Right lobe of liver (tissue), 6 donors: ENCODE measurements around the gene SPATA6L. TPM values are rescaled to one million over a fixed set of nuclear protein-coding genes. Genes with fewer than 3 reads are reported as not detected.
"Not testable (repeated sequence)": the region's sequence is repeated elsewhere in the genome, so short reads cannot be mapped to it uniquely, and the experiment has no call there.

Source experiments
- ATAC-seq, 4 donors: fragments of 200-7000 bp; cut with Tn5 transposase; one replicate each; pipeline ENCODE4 v1.9.1; 2020; ENCODE audit warnings: mild to moderate bottlenecking in 4 of 4, moderate library complexity in 4 of 4
- DNase-seq, 3 donors: peaks; one replicate each; pipeline ENCODE4 v3.0.0-alpha.2; 2020
- H3K27ac ChIP-seq, 3 donors: fragments of 200-600 bp; one replicate each; pipeline ENCODE4 v1.8.0; 2022
- H3K27me3 ChIP-seq, 2 donors: fragments of 200-600 bp; one replicate each; pipeline ENCODE4 v1.8.0; 2022
- H3K36me3 ChIP-seq, 4 donors: fragments of 200-600 bp; sonication (generic) in 1 of 4; one replicate each; pipeline versions ENCODE4 v1.5.1 to v1.8.0; 2017 to 2022; ENCODE audit warnings: control low read depth in 1 of 4
- H3K4me1 ChIP-seq, 4 donors: fragments of 200-600 bp; sonication (generic) in 1 of 4; one replicate each; pipeline versions ENCODE4 v1.5.1 to v1.8.0; 2017 to 2022; ENCODE audit warnings: control low read depth in 1 of 4
- H3K4me3 ChIP-seq, 3 donors: fragments of 200-600 bp; one replicate each; pipeline ENCODE4 v1.8.0; 2022
- H3K9me3 ChIP-seq, 4 donors: fragments of 200-600 bp; sonication (generic) in 1 of 4; one replicate each; pipeline versions ENCODE4 v1.5.1 to v1.8.0; 2017 to 2022; ENCODE audit warnings: control low read depth in 1 of 4
- CTCF ChIP-seq, 4 donors: fragments of 200-600 bp in 3 of 4; fragments of 450-650 bp in 1 of 4; IDR thresholded peaks; one replicate each; pipeline versions ENCODE4 v1.5.1 to v1.8.0; 2016 to 2022; ENCODE audit warnings: antibody characterized with exemption in 4 of 4, mild to moderate bottlenecking in 2 of 4
- POLR2A ChIP-seq: fragments of 450-650 bp; IDR thresholded peaks from one replicate; pipeline ENCODE4 v1.6.1; 2017; ENCODE audit warnings: antibody characterized with exemption, mild to moderate bottlenecking
- WGBS: methylation state at CpG from one replicate; pipeline ENCODE4 v1.1.6; 2018; ENCODE audit warnings: low coverage, low lambda C conversion rate; ENCODE audit not compliant: insufficient coverage; ENCODE audit errors: missing lambda C conversion rate; 5-methylcytosine and 5-hydroxymethylcytosine counted together
- intact Hi-C, 2 donors: fragments of 100-400 bp; cut with DNase I; formaldehyde crosslinking; loops; one replicate each; pipeline versions ENCODE4 v1.11.2 to v1.14.1; 2022
- total RNA-seq, 6 experiments: library from RNA; depleted of rRNA in 2 of 6; stranded (reverse); fragments of >200 nt in 2 of 6; fragmentation: NEBNext Ultra II Directional in 3 of 6; extraction: Animal tissue kit (Norgen Biotek cat#: 25700) in 3 of 6; gene quantifications; one replicate each; pipeline versions ENCODE4 v1.1.0 to v1.2.4, GENCODE V29; 2016 to 2023
- donor health status: DM: no; HTN: yes; CAD: no.
- donor health status: DM: no; HTN: no; CAD: no.
- donor health status: DM: no; HTN: no; CAD: no.
- donor health status: DM: no; HTN: yes; CAD: no.
- donor health status: DM: no; HTN: yes; CAD: no.

Gene SPATA6L
- total RNA-seq, 6 experiments from 2014 or later = 3.7 to 18.8 (median 5.0) TPM

GRCh38 chr9:4657426-4658159 is 8.7 kb downstream of the SPATA6L start:
- peak; percentile 63 to 76 (median 70) for ATAC-seq
- 63% methylated on average over 4 of the region's 4 CpGs for WGBS
- no peaks in the 10 kb centered on the region for H3K9me3 ChIP-seq
- DNase-seq = peak in 2 of 3 donors; percentile 34 to 56
- H3K4me3 ChIP-seq = no peak overlapping the region
- no peak for TF ChIP-seq POLR2A
- TF ChIP-seq CTCF (IDR thresholded peaks at IDR 0.05) = no peak
- no peaks in the 10 kb centered on the region for H3K36me3 ChIP-seq
- peaks cover 0 to 22% (median 6%) of the 10 kb centered on the region in 4 donors for H3K4me1 ChIP-seq
- intact Hi-C loops = no loop called here
- H3K27me3 ChIP-seq = no peaks in the 10 kb centered on the region
- H3K27ac ChIP-seq = peak overlapping the region; percentile 53 to 86 (median 80)

- no peak for ATAC-seq
- Histone ChIP-seq H3K27me3 (no peaks in the 10 kb centered on the region), H3K36me3 (no peaks in the 10 kb centered on the region), H3K27ac (no peak overlapping the region), H3K4me1 (peaks cover 0 to 19% (median 6%) of the 10 kb centered on the region in 4 donors), H3K4me3 (no peak overlapping the region), H3K9me3 (no peaks in the 10 kb centered on the region)
- intact Hi-C loops = no loop called here
- TF ChIP-seq POLR2A (no peak), CTCF (IDR thresholded peaks at IDR 0.05) (no peak)
- WGBS = 69% methylated on average over 3 of the region's 3 CpGs
- DNase-seq = no peak
Observed at GRCh38 chr9:4656621-4657020, 9.7 kb downstream of the SPATA6L start.

- DNase-seq, H3K27me3 ChIP-seq, ATAC-seq, H3K27ac ChIP-seq, H3K9me3 ChIP-seq, intact Hi-C loops, H3K4me3 ChIP-seq, H3K36me3 ChIP-seq: not testable (repeated sequence)
- H3K4me1 ChIP-seq = peaks cover 0 to 18% (median 6%) of the 10 kb centered on the region in 4 donors
- 78% methylated on average over 3 of the region's 3 CpGs for WGBS
Observed at GRCh38 chr9:4656196-4656595, 10.1 kb downstream of the SPATA6L start.

GRCh38 chr9:4654538-4654937 is 11.7 kb downstream of the SPATA6L start:
- Histone ChIP-seq H3K27ac (no peak overlapping the region), H3K27me3 (no peaks in the 10 kb centered on the region), H3K36me3 (no peaks in the 10 kb centered on the region), H3K4me3 (no peak overlapping the region), H3K4me1 (peaks cover 0 to 18% (median 6%) of the 10 kb centered on the region in 4 donors), H3K9me3 (no peaks in the 10 kb centered on the region)
- intact Hi-C loops = no loop called here
- DNase-seq (no peak), ATAC-seq (no peak)
- no CpG with 5 or more reads among the region's 10 CpGs for WGBS
- TF ChIP-seq POLR2A (no peak), CTCF (IDR thresholded peaks at IDR 0.05) (no peak)

- no peak for DNase-seq
- 79% methylated on average over 2 of the region's 9 CpGs for WGBS
- no peaks in the 10 kb centered on the region for H3K9me3 ChIP-seq
Observed at GRCh38 chr9:4654084-4654483, 12.2 kb downstream of the SPATA6L start.

More at GRCh38 chr9:4654084-4654483, 12.2 kb downstream of the SPATA6L start:
- intact Hi-C loops = no loop called here
- Histone ChIP-seq H3K4me3 (no peak overlapping the region), H3K4me1 (peaks cover 0 to 18% (median 6%) of the 10 kb centered on the region in 4 donors), H3K27me3 (no peaks in the 10 kb centered on the region), H3K36me3 (no peaks in the 10 kb centered on the region), H3K27ac (no peak overlapping the region)
- no peak for ATAC-seq
- no peak for TF ChIP-seq POLR2A
